ENCODE measurements around the gene LRCOL1. TPM values are rescaled to one million over a fixed set of nuclear protein-coding genes. Genes with fewer than 3 reads are reported as not detected.

Gene LRCOL1
- total and polyA plus RNA-seq, 2 experiments from 2014 or later: 1.7 TPM; not detected in 1

DNA sequence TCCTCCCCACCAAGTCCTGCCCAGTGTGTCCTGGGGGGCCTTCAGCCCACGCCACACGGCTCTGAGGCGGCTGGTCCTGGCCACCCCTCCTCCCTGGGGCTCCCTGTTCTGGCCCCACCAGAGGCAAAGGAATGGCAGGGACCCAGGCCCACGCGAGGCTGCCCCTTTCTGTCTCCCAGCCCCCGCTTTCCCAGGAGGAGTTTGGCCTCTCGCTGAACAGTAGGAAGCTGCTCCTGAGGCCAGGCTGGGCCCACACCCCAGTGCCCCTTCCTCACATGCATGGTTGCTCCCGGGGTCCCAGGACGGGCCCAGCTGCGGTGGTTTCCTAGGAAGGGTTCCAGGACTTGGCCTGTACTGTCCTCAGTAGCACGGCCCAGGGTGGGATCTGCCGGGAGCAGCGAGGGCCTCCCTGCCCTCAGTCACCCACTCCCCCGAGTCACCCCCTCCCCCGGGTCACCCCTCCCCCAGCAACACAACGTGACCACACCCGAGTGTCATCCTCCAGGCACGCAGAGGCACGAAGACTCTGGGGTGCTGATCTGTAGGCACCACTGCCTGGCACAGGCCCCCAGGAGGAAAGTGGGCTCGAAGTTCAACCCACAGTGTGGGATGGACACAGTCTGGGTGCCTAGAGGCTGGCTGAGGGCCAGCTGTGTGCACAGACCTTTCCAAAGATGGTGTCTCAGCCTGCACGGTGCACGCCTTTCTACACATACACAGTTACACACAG is 33.0 kb downstream of the LRCOL1 start:
- H3K4me3 ChIP-seq: no peak overlapping the region
- Mint-ChIP-seq H3K4me3 (no peak overlapping the region; the same call in 2 of the 3 replicates), H3K4me1 (peaks cover 3% of the 10 kb centered on the region; the same call in 1 of the 3 replicates), H3K9me3 (no peaks in the 10 kb centered on the region), H3K27me3 (ENCODE audit: insufficient read depth, low read depth, poor library complexity) (peaks cover 31% of the 10 kb centered on the region), H3K27ac (no peak overlapping the region), H3K36me3 (ENCODE audit: low read depth) (peaks cover 40% of the 10 kb centered on the region)
- ATAC-seq (no peak), DNase-seq (ENCODE audit: low spot score) (no peak)
- no peak overlapping the region for H3K27ac ChIP-seq (ENCODE audit: low read depth)
- H3K36me3 ChIP-seq (ENCODE audit: insufficient read depth): no peaks in the 10 kb centered on the region
- no peaks in the 10 kb centered on the region for H3K9me2 ChIP-seq (ENCODE audit: insufficient read depth)
- TF ChIP-seq, protein P1, sequence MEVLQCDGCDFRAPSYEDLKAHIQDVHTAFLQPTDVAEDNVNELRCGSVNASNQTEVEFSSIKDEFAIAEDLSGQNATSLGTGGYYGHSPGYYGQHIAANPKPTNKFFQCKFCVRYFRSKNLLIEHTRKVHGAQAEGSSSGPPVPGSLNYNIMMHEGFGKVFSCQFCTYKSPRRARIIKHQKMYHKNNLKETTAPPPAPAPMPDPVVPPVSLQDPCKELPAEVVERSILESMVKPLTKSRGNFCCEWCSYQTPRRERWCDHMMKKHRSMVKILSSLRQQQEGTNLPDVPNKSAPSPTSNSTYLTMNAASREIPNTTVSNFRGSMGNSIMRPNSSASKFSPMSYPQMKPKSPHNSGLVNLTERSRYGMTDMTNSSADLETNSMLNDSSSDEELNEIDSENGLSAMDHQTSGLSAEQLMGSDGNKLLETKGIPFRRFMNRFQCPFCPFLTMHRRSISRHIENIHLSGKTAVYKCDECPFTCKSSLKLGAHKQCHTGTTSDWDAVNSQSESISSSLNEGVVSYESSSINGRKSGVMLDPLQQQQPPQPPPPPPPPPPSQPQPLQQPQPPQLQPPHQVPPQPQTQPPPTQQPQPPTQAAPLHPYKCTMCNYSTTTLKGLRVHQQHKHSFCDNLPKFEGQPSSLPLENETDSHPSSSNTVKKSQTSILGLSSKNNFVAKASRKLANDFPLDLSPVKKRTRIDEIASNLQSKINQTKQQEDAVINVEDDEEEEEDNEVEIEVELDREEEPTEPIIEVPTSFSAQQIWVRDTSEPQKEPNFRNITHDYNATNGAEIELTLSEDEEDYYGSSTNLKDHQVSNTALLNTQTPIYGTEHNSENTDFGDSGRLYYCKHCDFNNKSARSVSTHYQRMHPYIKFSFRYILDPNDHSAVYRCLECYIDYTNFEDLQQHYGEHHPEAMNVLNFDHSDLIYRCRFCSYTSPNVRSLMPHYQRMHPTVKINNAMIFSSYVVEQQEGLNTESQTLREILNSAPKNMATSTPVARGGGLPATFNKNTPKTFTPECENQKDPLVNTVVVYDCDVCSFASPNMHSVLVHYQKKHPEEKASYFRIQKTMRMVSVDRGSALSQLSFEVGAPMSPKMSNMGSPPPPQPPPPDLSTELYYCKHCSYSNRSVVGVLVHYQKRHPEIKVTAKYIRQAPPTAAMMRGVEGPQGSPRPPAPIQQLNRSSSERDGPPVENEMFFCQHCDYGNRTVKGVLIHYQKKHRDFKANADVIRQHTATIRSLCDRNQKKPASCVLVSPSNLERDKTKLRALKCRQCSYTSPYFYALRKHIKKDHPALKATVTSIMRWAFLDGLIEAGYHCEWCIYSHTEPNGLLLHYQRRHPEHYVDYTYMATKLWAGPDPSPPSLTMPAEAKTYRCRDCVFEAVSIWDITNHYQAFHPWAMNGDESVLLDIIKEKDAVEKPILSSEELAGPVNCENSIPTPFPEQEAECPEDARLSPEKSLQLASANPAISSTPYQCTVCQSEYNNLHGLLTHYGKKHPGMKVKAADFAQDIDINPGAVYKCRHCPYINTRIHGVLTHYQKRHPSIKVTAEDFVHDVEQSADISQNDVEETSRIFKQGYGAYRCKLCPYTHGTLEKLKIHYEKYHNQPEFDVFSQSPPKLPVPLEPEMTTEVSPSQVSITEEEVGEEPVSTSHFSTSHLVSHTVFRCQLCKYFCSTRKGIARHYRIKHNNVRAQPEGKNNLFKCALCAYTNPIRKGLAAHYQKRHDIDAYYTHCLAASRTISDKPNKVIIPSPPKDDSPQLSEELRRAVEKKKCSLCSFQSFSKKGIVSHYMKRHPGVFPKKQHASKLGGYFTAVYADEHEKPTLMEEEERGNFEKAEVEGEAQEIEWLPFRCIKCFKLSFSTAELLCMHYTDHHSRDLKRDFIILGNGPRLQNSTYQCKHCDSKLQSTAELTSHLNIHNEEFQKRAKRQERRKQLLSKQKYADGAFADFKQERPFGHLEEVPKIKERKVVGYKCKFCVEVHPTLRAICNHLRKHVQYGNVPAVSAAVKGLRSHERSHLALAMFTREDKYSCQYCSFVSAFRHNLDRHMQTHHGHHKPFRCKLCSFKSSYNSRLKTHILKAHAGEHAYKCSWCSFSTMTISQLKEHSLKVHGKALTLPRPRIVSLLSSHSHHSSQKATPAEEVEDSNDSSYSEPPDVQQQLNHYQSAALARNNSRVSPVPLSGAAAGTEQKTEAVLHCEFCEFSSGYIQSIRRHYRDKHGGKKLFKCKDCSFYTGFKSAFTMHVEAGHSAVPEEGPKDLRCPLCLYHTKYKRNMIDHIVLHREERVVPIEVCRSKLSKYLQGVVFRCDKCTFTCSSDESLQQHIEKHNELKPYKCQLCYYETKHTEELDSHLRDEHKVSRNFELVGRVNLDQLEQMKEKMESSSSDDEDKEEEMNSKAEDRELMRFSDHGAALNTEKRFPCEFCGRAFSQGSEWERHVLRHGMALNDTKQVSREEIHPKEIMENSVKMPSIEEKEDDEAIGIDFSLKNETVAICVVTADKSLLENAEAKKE (CRISPR knock-in tag; IDR thresholded peaks at IDR 0.05): no peak
- TF ChIP-seq NANOG (IDR thresholded peaks at IDR 0.05; ENCODE audit: borderline replicate concordance) (no peak), JUNB (IDR thresholded peaks at IDR 0.05; ENCODE audit: unreplicated experiment) (no peak), EZH2phosphoT487 (IDR thresholded peaks at IDR 0.05; ENCODE audit: unreplicated experiment) (no peak), STAT1 (IDR thresholded peaks at IDR 0.05; ENCODE audit: unreplicated experiment) (no peak), EZH2 (IDR thresholded peaks at IDR 0.05; ENCODE audit: low read depth, unreplicated experiment) (no peak), ZNF114 (CRISPR knock-in tag; IDR thresholded peaks at IDR 0.05) (no peak), ZNF331 (CRISPR knock-in tag; IDR thresholded peaks at IDR 0.05; ENCODE audit: low read depth) (no peak)
- TF ChIP-seq, protein P2, sequence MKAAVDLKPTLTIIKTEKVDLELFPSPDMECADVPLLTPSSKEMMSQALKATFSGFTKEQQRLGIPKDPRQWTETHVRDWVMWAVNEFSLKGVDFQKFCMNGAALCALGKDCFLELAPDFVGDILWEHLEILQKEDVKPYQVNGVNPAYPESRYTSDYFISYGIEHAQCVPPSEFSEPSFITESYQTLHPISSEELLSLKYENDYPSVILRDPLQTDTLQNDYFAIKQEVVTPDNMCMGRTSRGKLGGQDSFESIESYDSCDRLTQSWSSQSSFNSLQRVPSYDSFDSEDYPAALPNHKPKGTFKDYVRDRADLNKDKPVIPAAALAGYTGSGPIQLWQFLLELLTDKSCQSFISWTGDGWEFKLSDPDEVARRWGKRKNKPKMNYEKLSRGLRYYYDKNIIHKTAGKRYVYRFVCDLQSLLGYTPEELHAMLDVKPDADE (IDR thresholded peaks at IDR 0.05): no peak
- TF ChIP-seq, protein P3, sequence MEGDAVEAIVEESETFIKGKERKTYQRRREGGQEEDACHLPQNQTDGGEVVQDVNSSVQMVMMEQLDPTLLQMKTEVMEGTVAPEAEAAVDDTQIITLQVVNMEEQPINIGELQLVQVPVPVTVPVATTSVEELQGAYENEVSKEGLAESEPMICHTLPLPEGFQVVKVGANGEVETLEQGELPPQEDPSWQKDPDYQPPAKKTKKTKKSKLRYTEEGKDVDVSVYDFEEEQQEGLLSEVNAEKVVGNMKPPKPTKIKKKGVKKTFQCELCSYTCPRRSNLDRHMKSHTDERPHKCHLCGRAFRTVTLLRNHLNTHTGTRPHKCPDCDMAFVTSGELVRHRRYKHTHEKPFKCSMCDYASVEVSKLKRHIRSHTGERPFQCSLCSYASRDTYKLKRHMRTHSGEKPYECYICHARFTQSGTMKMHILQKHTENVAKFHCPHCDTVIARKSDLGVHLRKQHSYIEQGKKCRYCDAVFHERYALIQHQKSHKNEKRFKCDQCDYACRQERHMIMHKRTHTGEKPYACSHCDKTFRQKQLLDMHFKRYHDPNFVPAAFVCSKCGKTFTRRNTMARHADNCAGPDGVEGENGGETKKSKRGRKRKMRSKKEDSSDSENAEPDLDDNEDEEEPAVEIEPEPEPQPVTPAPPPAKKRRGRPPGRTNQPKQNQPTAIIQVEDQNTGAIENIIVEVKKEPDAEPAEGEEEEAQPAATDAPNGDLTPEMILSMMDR (conservative IDR thresholded peaks at IDR 0.05; ENCODE audit: low read depth in 2 of 2): no peak
- TF ChIP-seq, protein P4, sequence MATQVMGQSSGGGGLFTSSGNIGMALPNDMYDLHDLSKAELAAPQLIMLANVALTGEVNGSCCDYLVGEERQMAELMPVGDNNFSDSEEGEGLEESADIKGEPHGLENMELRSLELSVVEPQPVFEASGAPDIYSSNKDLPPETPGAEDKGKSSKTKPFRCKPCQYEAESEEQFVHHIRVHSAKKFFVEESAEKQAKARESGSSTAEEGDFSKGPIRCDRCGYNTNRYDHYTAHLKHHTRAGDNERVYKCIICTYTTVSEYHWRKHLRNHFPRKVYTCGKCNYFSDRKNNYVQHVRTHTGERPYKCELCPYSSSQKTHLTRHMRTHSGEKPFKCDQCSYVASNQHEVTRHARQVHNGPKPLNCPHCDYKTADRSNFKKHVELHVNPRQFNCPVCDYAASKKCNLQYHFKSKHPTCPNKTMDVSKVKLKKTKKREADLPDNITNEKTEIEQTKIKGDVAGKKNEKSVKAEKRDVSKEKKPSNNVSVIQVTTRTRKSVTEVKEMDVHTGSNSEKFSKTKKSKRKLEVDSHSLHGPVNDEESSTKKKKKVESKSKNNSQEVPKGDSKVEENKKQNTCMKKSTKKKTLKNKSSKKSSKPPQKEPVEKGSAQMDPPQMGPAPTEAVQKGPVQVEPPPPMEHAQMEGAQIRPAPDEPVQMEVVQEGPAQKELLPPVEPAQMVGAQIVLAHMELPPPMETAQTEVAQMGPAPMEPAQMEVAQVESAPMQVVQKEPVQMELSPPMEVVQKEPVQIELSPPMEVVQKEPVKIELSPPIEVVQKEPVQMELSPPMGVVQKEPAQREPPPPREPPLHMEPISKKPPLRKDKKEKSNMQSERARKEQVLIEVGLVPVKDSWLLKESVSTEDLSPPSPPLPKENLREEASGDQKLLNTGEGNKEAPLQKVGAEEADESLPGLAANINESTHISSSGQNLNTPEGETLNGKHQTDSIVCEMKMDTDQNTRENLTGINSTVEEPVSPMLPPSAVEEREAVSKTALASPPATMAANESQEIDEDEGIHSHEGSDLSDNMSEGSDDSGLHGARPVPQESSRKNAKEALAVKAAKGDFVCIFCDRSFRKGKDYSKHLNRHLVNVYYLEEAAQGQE (IDR thresholded peaks at IDR 0.05; ENCODE audit: unreplicated experiment): no peak
- H3K4me2 ChIP-seq: no peak overlapping the region
- peaks cover 27% of the 10 kb centered on the region for H4K20me1 ChIP-seq (replicated peaks; ENCODE audit: insufficient read depth)
- no peaks in the 10 kb centered on the region for H3K4me1 ChIP-seq (ENCODE audit: insufficient read depth)
- H3F3A ChIP-seq (replicated peaks; ENCODE audit: low read depth): peaks cover 20% of the 10 kb centered on the region
- H2AFZ ChIP-seq: no peak overlapping the region
- H3K27me3 ChIP-seq (ENCODE audit: insufficient read depth): peaks cover 2% of the 10 kb centered on the region; the same call in 1 of the 2 replicates
- H3K79me2 ChIP-seq (replicated peaks; ENCODE audit: insufficient read depth): no peaks in the 10 kb centered on the region
